ENCODE results near the gene MRPL12.

The MRPL12 gene

DNA sequence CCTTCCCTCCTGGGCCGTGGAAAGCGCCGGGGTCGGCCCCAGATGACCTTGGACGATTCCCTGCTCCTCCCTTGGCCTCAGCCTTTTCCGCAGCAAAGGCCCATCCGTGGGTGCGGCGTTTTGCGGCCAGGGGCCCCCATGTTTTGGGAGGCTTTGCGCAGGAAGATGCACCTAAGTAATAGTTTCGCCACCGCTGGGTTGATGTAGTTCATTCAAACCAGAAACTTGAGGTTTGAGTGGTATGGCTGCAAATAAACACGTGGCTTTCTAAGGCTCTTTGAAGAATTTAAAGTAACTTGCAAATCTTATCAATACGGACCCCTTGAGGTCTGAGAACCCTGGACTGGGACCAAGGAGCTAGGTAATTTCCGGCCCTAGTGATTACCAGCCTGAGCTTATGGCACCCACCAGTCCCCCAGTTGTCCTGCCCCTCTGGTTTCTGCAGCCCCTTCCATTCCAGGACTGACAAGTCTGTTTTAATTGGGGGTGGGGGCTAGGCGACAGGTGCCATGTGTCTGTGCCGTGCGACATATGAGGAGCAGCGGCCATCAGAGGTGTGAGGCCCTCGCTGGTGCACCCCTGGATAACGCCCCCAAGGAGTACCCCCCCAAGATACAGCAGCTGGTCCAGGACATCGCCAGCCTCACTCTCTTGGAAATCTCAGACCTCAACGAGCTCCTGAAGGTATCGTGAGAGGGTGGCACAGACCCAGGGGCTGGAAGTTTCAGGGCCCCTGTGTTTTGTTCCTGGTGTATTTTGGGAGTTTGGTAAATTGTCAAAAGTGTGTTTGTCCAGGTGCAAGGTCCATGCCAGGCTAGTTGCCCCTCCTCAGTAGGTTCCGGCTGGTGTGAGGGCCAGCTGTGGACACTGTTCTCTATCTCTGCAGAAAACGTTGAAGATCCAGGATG is 834 bp downstream of the MRPL12 start:
- peaks cover 24% of the 10 kb centered on the region for H3F3A ChIP-seq (ENCODE audit: insufficient read depth, low read length)
- H3K9ac ChIP-seq (ENCODE audit: low read length): peak overlapping the region; percentile 99
- DNase-seq: no peak
- H3K9me2 ChIP-seq (replicated peaks; ENCODE audit: insufficient read depth, low read length): no peaks in the 10 kb centered on the region
- peaks cover 18% of the 10 kb centered on the region for H3K36me3 ChIP-seq (replicated peaks; ENCODE audit: insufficient read depth, low read length)
- peak overlapping the region; percentile 15; the same call in 1 of the 2 replicates for H2AFZ ChIP-seq (ENCODE audit: low read length)
- peaks cover 15% of the 10 kb centered on the region for H3K4me1 ChIP-seq (ENCODE audit: low read length)
- no peaks in the 10 kb centered on the region for H3K27me3 ChIP-seq (replicated peaks; ENCODE audit: insufficient read depth, low read length)
- H3K9me3 ChIP-seq (replicated peaks; ENCODE audit: insufficient read depth, low read length): no peaks in the 10 kb centered on the region
- H3K4me3 ChIP-seq (ENCODE audit: low read length): peak overlapping the region; percentile 97
- H3K79me2 ChIP-seq (ENCODE audit: low read length): peaks cover 83% of the 10 kb centered on the region
- H3K4me2 ChIP-seq (ENCODE audit: low read depth, low read length): peak overlapping the region; percentile 88
- no peak for TF ChIP-seq EZH2phosphoT487 (IDR thresholded peaks at IDR 0.05; ENCODE audit: low read length)
- TF ChIP-seq EZH2 (optimal IDR thresholded peaks at IDR 0.05; ENCODE audit: low read depth, low read length): no peak
- no peak for TF ChIP-seq CTCF (IDR thresholded peaks at IDR 0.05; ENCODE audit: low read length)
- H3K27ac ChIP-seq (ENCODE audit: low read length): peak overlapping the region; percentile 88; the same call in 1 of the 2 replicates
- H4K20me1 ChIP-seq (ENCODE audit: insufficient read depth, low read length): no peaks in the 10 kb centered on the region; the same call in 1 of the 2 replicates

DNA sequence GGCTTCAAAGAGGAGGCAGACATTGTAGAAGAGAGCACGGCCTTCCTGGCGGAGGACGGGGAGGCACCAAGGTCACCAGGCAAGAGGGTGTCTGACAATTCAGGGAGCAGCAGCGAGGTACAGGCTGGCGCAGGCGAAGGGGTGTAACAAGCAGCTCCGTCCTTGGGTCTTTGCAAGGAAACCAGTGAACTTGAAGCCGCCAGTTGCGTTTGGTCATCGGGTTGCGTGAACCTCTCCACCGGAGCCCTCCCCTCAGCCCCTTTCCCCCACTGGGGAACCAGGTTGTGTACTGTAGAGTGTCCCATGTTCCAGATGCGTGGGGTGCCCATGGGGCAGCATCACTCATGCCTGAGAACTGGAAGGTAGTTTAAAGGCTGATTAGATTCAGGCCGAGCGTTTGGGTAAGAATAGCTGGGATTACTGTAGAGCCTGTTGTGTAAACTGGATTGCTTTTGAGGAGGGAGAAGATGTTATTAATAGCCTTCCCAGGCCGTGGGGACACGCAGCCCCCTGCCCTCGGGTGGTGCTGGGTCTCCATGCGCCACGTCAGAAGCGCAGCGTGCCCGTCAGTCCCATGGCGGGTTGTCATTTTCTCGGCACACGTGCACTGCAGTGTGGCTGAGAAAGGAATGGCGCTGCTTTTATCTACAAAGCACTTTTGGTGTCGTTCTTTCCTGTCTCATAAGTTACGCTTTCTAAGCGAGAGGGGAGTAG is 2.5 kb downstream of the MRPL12 start:
- H4K20me1 ChIP-seq (ENCODE audit: insufficient read depth, low read length): no peaks in the 10 kb centered on the region; the same call in 1 of the 2 replicates
- H3K4me1 ChIP-seq (ENCODE audit: low read length): peaks cover 16% of the 10 kb centered on the region
- H2AFZ ChIP-seq (ENCODE audit: low read length): no peak overlapping the region
- H3F3A ChIP-seq (ENCODE audit: insufficient read depth, low read length): peaks cover 28% of the 10 kb centered on the region
- H3K27me3 ChIP-seq (replicated peaks; ENCODE audit: insufficient read depth, low read length): no peaks in the 10 kb centered on the region
- H3K36me3 ChIP-seq (replicated peaks; ENCODE audit: insufficient read depth, low read length): peaks cover 18% of the 10 kb centered on the region
- H3K9me2 ChIP-seq (replicated peaks; ENCODE audit: insufficient read depth, low read length): no peaks in the 10 kb centered on the region
- no peak for TF ChIP-seq EZH2 (optimal IDR thresholded peaks at IDR 0.05; ENCODE audit: low read depth, low read length)
- no peak for TF ChIP-seq CTCF (IDR thresholded peaks at IDR 0.05; ENCODE audit: low read length)
- no peak for TF ChIP-seq EZH2phosphoT487 (IDR thresholded peaks at IDR 0.05; ENCODE audit: low read length)
- H3K9me3 ChIP-seq (replicated peaks; ENCODE audit: insufficient read depth, low read length): no peaks in the 10 kb centered on the region
- no peak overlapping the region for H3K27ac ChIP-seq (ENCODE audit: low read length)
- peaks cover 70% of the 10 kb centered on the region for H3K79me2 ChIP-seq (ENCODE audit: low read length)
- H3K9ac ChIP-seq (ENCODE audit: low read length): no peak overlapping the region
- no peak overlapping the region for H3K4me2 ChIP-seq (ENCODE audit: low read depth, low read length)
- no peak for DNase-seq
- no peak overlapping the region for H3K4me3 ChIP-seq (ENCODE audit: low read length)

DNA sequence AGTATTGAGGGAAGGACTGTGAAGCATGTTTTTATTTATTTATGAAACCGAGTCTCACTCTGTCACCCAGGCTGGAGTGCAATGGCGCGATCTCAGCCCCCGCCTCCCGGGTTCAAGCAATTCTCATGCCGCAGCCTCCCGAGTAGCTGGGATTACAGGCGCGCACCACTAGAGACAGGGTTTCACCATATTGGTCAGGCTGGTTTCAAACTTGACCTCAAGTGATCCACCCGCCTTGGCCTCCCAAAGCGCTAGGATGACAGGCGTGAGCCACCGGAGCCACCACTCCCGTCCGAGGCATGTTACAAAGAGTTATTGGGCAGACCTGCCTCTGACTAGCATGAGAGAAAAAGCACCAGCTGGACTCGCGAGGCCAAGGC is 3.1 kb downstream of the MRPL12 start:
- H3K9me2 ChIP-seq (replicated peaks; ENCODE audit: insufficient read depth, low read length): no peaks in the 10 kb centered on the region
- H3K4me2 ChIP-seq (ENCODE audit: low read depth, low read length): no peak overlapping the region
- no peak for DNase-seq
- no peaks in the 10 kb centered on the region for H3K27me3 ChIP-seq (replicated peaks; ENCODE audit: insufficient read depth, low read length)
- H3K9ac ChIP-seq (ENCODE audit: low read length): no peak overlapping the region
- no peak for TF ChIP-seq EZH2 (optimal IDR thresholded peaks at IDR 0.05; ENCODE audit: low read depth, low read length)
- peaks cover 18% of the 10 kb centered on the region for H3K4me1 ChIP-seq (ENCODE audit: low read length)
- H4K20me1 ChIP-seq (ENCODE audit: insufficient read depth, low read length): no peaks in the 10 kb centered on the region; the same call in 1 of the 2 replicates
- no peak overlapping the region for H3K4me3 ChIP-seq (ENCODE audit: low read length)
- H2AFZ ChIP-seq (ENCODE audit: low read length): no peak overlapping the region
- peaks cover 64% of the 10 kb centered on the region for H3K79me2 ChIP-seq (ENCODE audit: low read length)
- H3K9me3 ChIP-seq (replicated peaks; ENCODE audit: insufficient read depth, low read length): no peaks in the 10 kb centered on the region
- peaks cover 18% of the 10 kb centered on the region for H3K36me3 ChIP-seq (replicated peaks; ENCODE audit: insufficient read depth, low read length)
- peaks cover 33% of the 10 kb centered on the region for H3F3A ChIP-seq (ENCODE audit: insufficient read depth, low read length)
- no peak overlapping the region for H3K27ac ChIP-seq (ENCODE audit: low read length)

Data from MM.1S (cell line).